ENCODE measurements around the gene CROT.
A peak's percentile ranks its signal among the peaks of the same experiment; 100 is the strongest.

The CROT gene

GRCh38 chr7:87339373-87339897 is 6.0 kb upstream of the CROT start:
- H3K4me3 ChIP-seq (ENCODE audit: low read length), result no peak overlapping the region
- DNase-seq (ENCODE audit: low read depth, low spot score), result no peak

GRCh38 chr7:87341441-87341840 is 4.0 kb upstream of the CROT start:
- DNase-seq (ENCODE audit: low read depth, low spot score), result no peak
- H3K4me3 ChIP-seq (ENCODE audit: low read length), result no peak overlapping the region

- no peak for DNase-seq (ENCODE audit: low read depth, low spot score)
- H3K4me3 ChIP-seq (ENCODE audit: low read length), result no peak overlapping the region
Observed at GRCh38 chr7:87342231-87342630, 3.2 kb upstream of the CROT start.

- H3K4me3 ChIP-seq (ENCODE audit: low read length), result peak overlapping the region; percentile 81
- DNase-seq (ENCODE audit: low read depth, low spot score), result no peak
Observed at GRCh38 chr7:87344446-87344845, 1.0 kb upstream of the CROT start.

GRCh38 chr7:87345962-87346371 is 503 bp downstream of the CROT start:
- DNase-seq (ENCODE audit: low read depth, low spot score), result no peak

GRCh38 chr7:87347207-87347606 is 1.7 kb downstream of the CROT start:
- no peak overlapping the region for H3K4me3 ChIP-seq (ENCODE audit: low read length)
- no peak for DNase-seq (ENCODE audit: low read depth, low spot score)

More at GRCh38 chr7:87345962-87346371, 503 bp downstream of the CROT start:
- peak overlapping the region; percentile 81 for H3K4me3 ChIP-seq (ENCODE audit: low read length)

GRCh38 chr7:87347664-87348063 is 2.2 kb downstream of the CROT start:
- no peak overlapping the region for H3K4me3 ChIP-seq (ENCODE audit: low read length)
- no peak for DNase-seq (ENCODE audit: low read depth, low spot score)

- H3K4me3 ChIP-seq (ENCODE audit: low read length), result no peak overlapping the region
- peak; percentile 37 for DNase-seq (ENCODE audit: low read depth, low spot score)
Observed at GRCh38 chr7:87354749-87355148, 9.3 kb downstream of the CROT start.

GRCh38 chr7:87356448-87356847 is 11.0 kb downstream of the CROT start:
- H3K4me3 ChIP-seq (ENCODE audit: low read length), result no peak overlapping the region
- DNase-seq (ENCODE audit: low read depth, low spot score), result no peak

- no peak overlapping the region for H3K4me3 ChIP-seq (ENCODE audit: low read length)
- DNase-seq (ENCODE audit: low read depth, low spot score), result no peak
Observed at GRCh38 chr7:87359366-87359765, 13.9 kb downstream of the CROT start.

- DNase-seq (ENCODE audit: low read depth, low spot score), result no peak
- no peak overlapping the region for H3K4me3 ChIP-seq (ENCODE audit: low read length)
Observed at GRCh38 chr7:87361320-87361719, 15.9 kb downstream of the CROT start.

GRCh38 chr7:87363342-87363741 is 17.9 kb downstream of the CROT start:
- DNase-seq (ENCODE audit: low read depth, low spot score), result no peak
- no peak overlapping the region for H3K4me3 ChIP-seq (ENCODE audit: low read length)

- no peak for DNase-seq (ENCODE audit: low read depth, low spot score)
- H3K4me3 ChIP-seq (ENCODE audit: low read length), result no peak overlapping the region
Observed at GRCh38 chr7:87364246-87364645, 18.8 kb downstream of the CROT start.

- no peak for DNase-seq (ENCODE audit: low read depth, low spot score)
- H3K4me3 ChIP-seq (ENCODE audit: low read length), result no peak overlapping the region
Observed at GRCh38 chr7:87369216-87369615, 23.8 kb downstream of the CROT start.

- H3K4me3 ChIP-seq (ENCODE audit: low read length), result no peak overlapping the region
- DNase-seq (ENCODE audit: low read depth, low spot score), result no peak
Observed at GRCh38 chr7:87370660-87371180, 25.3 kb downstream of the CROT start.

GRCh38 chr7:87375662-87376435 is 30.4 kb downstream of the CROT start:
- DNase-seq (ENCODE audit: low read depth, low spot score), result no peak
- no peak overlapping the region for H3K4me3 ChIP-seq (ENCODE audit: low read length)

GRCh38 chr7:87380905-87381304 is 35.4 kb downstream of the CROT start:
- no peak for DNase-seq (ENCODE audit: low read depth, low spot score)
- no peak overlapping the region for H3K4me3 ChIP-seq (ENCODE audit: low read length)

- no peak for DNase-seq (ENCODE audit: low read depth, low spot score)
- no peak overlapping the region for H3K4me3 ChIP-seq (ENCODE audit: low read length)
Observed at GRCh38 chr7:87391020-87391701, 45.7 kb downstream of the CROT start.

- no peak overlapping the region for H3K4me3 ChIP-seq (ENCODE audit: low read length)
- DNase-seq (ENCODE audit: low read depth, low spot score), result no peak
Observed at GRCh38 chr7:87395442-87396020, 50.1 kb downstream of the CROT start.

GRCh38 chr7:87398446-87398845 is 53.0 kb downstream of the CROT start:
- no peak overlapping the region for H3K4me3 ChIP-seq (ENCODE audit: low read length)
- DNase-seq (ENCODE audit: low read depth, low spot score), result no peak

All from Jurkat, Clone E6-1 (cell line).